ENCODE results near the gene AGBL5.

GRCh38 chr2:27100036-27100435 lies 48.6 kb downstream of the AGBL5 start:
- TF ChIP-seq CTCF (IDR thresholded peaks at IDR 0.05; ENCODE audit: low read length) (no peak), EZH2 (IDR thresholded peaks at IDR 0.05; ENCODE audit: borderline replicate concordance, low read length) (no peak)
